Gastrocnemius medialis (tissue), 4 donors: ENCODE results near the gene ESPN.

Experiments
- CTCF ChIP-seq, 5 experiments: fragments of 450-650 bp in 3 of 5; fragments of 200-600 bp in 2 of 5; sonication (generic) in 2 of 5; IDR thresholded peaks in 4 of 5; conservative IDR thresholded peaks in 1 of 5; 1 replicate in 4 of 5; 2 replicates in 1 of 5; pipeline ENCODE4 v1.5.1; 2016 to 2019; ENCODE audit warnings: antibody characterized with exemption in 5 of 5, mild to moderate bottlenecking in 3 of 5, moderate library complexity in 3 of 5
- POLR2A ChIP-seq, 2 donors: fragments of 450-650 bp; IDR thresholded peaks; one replicate each; pipeline ENCODE4 v1.6.1; 2017; ENCODE audit warnings: antibody characterized with exemption in 2 of 2, mild to moderate bottlenecking in 2 of 2, moderate library complexity in 2 of 2

GRCh38 chr1:6389971-6390370 lies 34.6 kb upstream of the ESPN start:
- no peak for TF ChIP-seq POLR2A (IDR thresholded peaks at IDR 0.05)
- no peak for TF ChIP-seq CTCF (IDR thresholded peaks at IDR 0.05 in 4 of 5, conservative IDR thresholded peaks at IDR 0.05 in 1 of 5)
